IMR-90 (cell line): ENCODE results near the gene METAP2. TPM values are rescaled to one million over a fixed set of nuclear protein-coding genes. Genes with fewer than 3 reads are reported as not detected.
A peak's percentile ranks its signal among the peaks of the same experiment; 100 is the strongest.

ENCODE experiments used
- ATAC-seq: fragments of 200-7000 bp; cut with Tn5 transposase; 2 replicates; pipeline ENCODE4 v1.9.1; 2020; ENCODE audit warnings: low read depth, mild to moderate bottlenecking, moderate library complexity
- BruUV-seq: library from RNA; stranded (reverse); fragments of 400-500 nt; replicated peaks from 2 replicates; lab custom pipeline; 2021; lab: Mats Ljungman, UMichigan
- CTCF ChIA-PET: fragments of 300-600 bp; formaldehyde crosslinking; extraction: SDS; loops from one replicate; lab custom pipeline; 2021; ENCODE audit warnings: antibody characterized with exemption; lab: Yijun Ruan, JAX
- POLR2A ChIA-PET: fragments of 300-600 bp; sonication (Branson Sonifier 250); formaldehyde crosslinking; loops from one replicate; lab custom pipeline; 2022; ENCODE audit warnings: antibody characterized with exemption; ENCODE audit not compliant: unreplicated experiment; lab: Charles Lee
- DNase-seq: peaks from one replicate; pipeline ENCODE4 v3.0.0; 2013
- H2AFZ ChIP-seq: replicated peaks from 2 replicates; pipeline ENCODE3; 2013; ENCODE audit warnings: low read length, mild to moderate bottlenecking; ENCODE audit not compliant: poor library complexity
- H2AK5ac ChIP-seq: 2 replicates; pipeline ENCODE4 v1.6.1; 2013; ENCODE audit warnings: low read depth, low read length, inconsistent platforms
- H2AK9ac ChIP-seq: replicated peaks from 2 replicates; pipeline ENCODE3; 2013; ENCODE audit warnings: mild to moderate bottlenecking, low read depth, low read length, moderate library complexity; ENCODE audit not compliant: poor library complexity
- H2BK120ac ChIP-seq: 2 replicates; pipeline ENCODE4 v1.6.1; 2013; ENCODE audit warnings: low read depth, low read length, inconsistent platforms
- H2BK15ac ChIP-seq: 3 replicates; pipeline ENCODE4 v1.6.1; 2013; ENCODE audit warnings: low read depth, low read length, inconsistent platforms
- H2BK20ac ChIP-seq: 2 replicates; pipeline ENCODE4 v1.6.1; 2013; ENCODE audit warnings: low read depth, mild to moderate bottlenecking, inconsistent platforms, low read length, moderate library complexity
- H2BK5ac ChIP-seq: 2 replicates; pipeline ENCODE4 v1.6.1; 2013; ENCODE audit warnings: mild to moderate bottlenecking, low read depth, low read length, inconsistent platforms; ENCODE audit not compliant: poor library complexity, severe bottlenecking
- H3K14ac ChIP-seq: replicated peaks from 2 replicates; pipeline ENCODE4 v1.6.1; 2013; ENCODE audit warnings: low read depth, low read length, inconsistent platforms
- H3K18ac ChIP-seq: 2 replicates; pipeline ENCODE4 v1.6.1; 2013; ENCODE audit warnings: low read depth, low read length, control low read depth
- H3K23ac ChIP-seq: 2 replicates; pipeline ENCODE4 v1.6.1; 2013; ENCODE audit warnings: low read depth, low read length, inconsistent platforms
- H3K27ac ChIP-seq: 2 replicates; pipeline ENCODE4 v1.5.1; 2013; ENCODE audit warnings: mild to moderate bottlenecking, control low read depth, low read length; ENCODE audit not compliant: insufficient read depth
- H3K27me3 ChIP-seq: 2 replicates; pipeline ENCODE4 v1.6.1; 2013; ENCODE audit warnings: low read length; ENCODE audit not compliant: control insufficient read depth, insufficient read depth
- H3K36me3 ChIP-seq: 2 replicates; pipeline ENCODE4 v1.6.1; 2013; ENCODE audit warnings: low read length, mixed read lengths; ENCODE audit not compliant: control insufficient read depth, insufficient read depth
- H3K4ac ChIP-seq: 2 replicates; pipeline ENCODE4 v1.6.1; 2013; ENCODE audit warnings: low read depth, low read length, inconsistent platforms
- H3K4me1 ChIP-seq: 2 replicates; pipeline ENCODE4 v1.6.1; 2013; ENCODE audit warnings: low read length, mixed read lengths; ENCODE audit not compliant: control insufficient read depth, insufficient read depth
- H3K4me2 ChIP-seq: 2 replicates; pipeline ENCODE4 v1.6.1; 2013; ENCODE audit warnings: low read depth, mild to moderate bottlenecking, control low read depth, low read length, moderate library complexity
- H3K4me3 ChIP-seq: 2 replicates; pipeline ENCODE4 v1.5.1; 2013; ENCODE audit warnings: low read depth, mild to moderate bottlenecking, control low read depth, low read length, moderate library complexity; ENCODE audit not compliant: insufficient read depth
- H3K56ac ChIP-seq: 2 replicates; pipeline ENCODE4 v1.6.1; 2013; ENCODE audit warnings: low read length, inconsistent platforms; ENCODE audit not compliant: insufficient read depth; ENCODE audit errors: extremely low read depth
- H3K79me1 ChIP-seq, 2 experiments: 2 replicates each; pipeline ENCODE4 v1.6.1; 2013; ENCODE audit warnings: low read length in 2 of 2, inconsistent platforms in 1 of 2, low read depth in 1 of 2
- H3K9ac ChIP-seq: 2 replicates; pipeline ENCODE4 v1.6.1; 2013; ENCODE audit warnings: low read depth, low read length, control low read depth
- H3K9me1 ChIP-seq: 2 replicates; pipeline ENCODE4 v1.6.1; 2013; ENCODE audit warnings: low read length, inconsistent platforms; ENCODE audit not compliant: insufficient read depth
- H3K9me3 ChIP-seq: 2 replicates; pipeline ENCODE4 v1.6.1; 2013; ENCODE audit warnings: low read length; ENCODE audit not compliant: control insufficient read depth, insufficient read depth
- H4K20me1 ChIP-seq: 2 replicates; pipeline ENCODE4 v1.6.1; 2013; ENCODE audit warnings: low read length, inconsistent platforms; ENCODE audit not compliant: insufficient read depth
- H4K5ac ChIP-seq: 2 replicates; pipeline ENCODE4 v1.6.1; 2013; ENCODE audit warnings: mild to moderate bottlenecking, low read depth, low read length, control low read depth
- H4K8ac ChIP-seq, 2 experiments: 2 replicates each; pipeline ENCODE4 v1.6.1; 2013; ENCODE audit warnings: low read depth in 2 of 2, low read length in 2 of 2, control low read depth in 1 of 2, inconsistent platforms in 1 of 2
- H4K91ac ChIP-seq: 2 replicates; pipeline ENCODE4 v1.6.1; 2013; ENCODE audit warnings: low read depth, low read length, inconsistent platforms; ENCODE audit not compliant: insufficient read depth
- CEBPB ChIP-seq: IDR thresholded peaks from 2 replicates; pipeline ENCODE4 v1.6.1; 2012; ENCODE audit warnings: low read depth, low read length, improper control_type of control experiment
- CHD1 ChIP-seq: IDR thresholded peaks from 2 replicates; pipeline ENCODE4 v1.6.1; 2012; ENCODE audit warnings: low read depth, low read length, improper control_type of control experiment
- WGBS, 2 experiments: methylation state at CpG; one replicate each; pipeline versions ENCODE4 v1.1.5 to v1.1.7; 2013; ENCODE audit warnings: missing lambda C conversion rate in 2 of 2; ENCODE audit not compliant: insufficient read length in 1 of 2; ENCODE audit errors: extremely low coverage in 2 of 2; 5-methylcytosine and 5-hydroxymethylcytosine counted together
- dilution Hi-C: fragments of 300-500 bp; cut with HindIII; formaldehyde crosslinking; loops from one replicate; pipeline ENCODE4 v1.14.3; 2018; ENCODE audit warnings: low sequenced_read_pairs; ENCODE audit not compliant: unreplicated experiment
- in situ Hi-C: fragments of 300-500 bp; cut with MboI; formaldehyde crosslinking; loops from 3 replicates; pipeline ENCODE4 v1.14.3; 2019; ENCODE audit warnings: low sequenced_read_pairs, inconsistent platforms, mixed read lengths
- intact Hi-C: fragments of 100-400 bp; cut with micrococcal nuclease; formaldehyde crosslinking; loops from 2 replicates; pipeline ENCODE4 v1.10.0; 2022
- polyA plus RNA-seq, 3 experiments: library from polyadenylated mRNA; depleted of rRNA; stranded (reverse); fragments of >200 nt; gene quantifications; 2 replicates each; pipeline ENCODE4 v1.2.3, GENCODE V29; 2012; ENCODE audit warnings: low replicate concordance in 1 of 3
- total RNA-seq: library from RNA; depleted of rRNA; stranded (reverse); fragments of >200 nt; gene quantifications from 2 replicates; pipeline ENCODE4 v1.2.3, GENCODE V29; 2012

Gene METAP2
- total and polyA plus RNA-seq, 2 of the 4 experiments (the other 2 are of a cell fraction), result 62.5 to 72.9 TPM

- peak overlapping the region; percentile 28; the same call in 1 of the 2 replicates for H2BK20ac ChIP-seq
- H3K4ac ChIP-seq, result peak overlapping the region; percentile 47; the same call in 1 of the 2 replicates
- H4K5ac ChIP-seq, result peak overlapping the region; percentile 81
- no peaks in the 10 kb centered on the region for H3K27me3 ChIP-seq
- H3K18ac ChIP-seq, result peak overlapping the region; percentile 92
- TF ChIP-seq CHD1 (no peak), CEBPB (no peak)
- peak overlapping the region; percentile 29 for H2AK9ac ChIP-seq
- no peaks in the 10 kb centered on the region for H3K9me3 ChIP-seq
- H4K91ac ChIP-seq, result peak overlapping the region; percentile 14; the same call in 1 of the 2 replicates
- H3K56ac ChIP-seq, result no peak overlapping the region
- H3K27ac ChIP-seq, result peak overlapping the region; percentile 55; the same call in 1 of the 2 replicates
- H2BK120ac ChIP-seq, result no peak overlapping the region
- H3K9me1 ChIP-seq, result peaks cover 7% of the 10 kb centered on the region
- dilution Hi-C loops, result no loop called here
- no peak overlapping the region for H3K9ac ChIP-seq
- peak overlapping the region; percentile 35; the same call in 1 of the 2 replicates for H3K23ac ChIP-seq
- peak overlapping the region; percentile 35 for H2BK5ac ChIP-seq
- peak; percentile 53 for DNase-seq
- BruUV-seq, result no TSS peak
- peaks cover 5% of the 10 kb centered on the region; the same call in 1 of the 2 replicates for H4K20me1 ChIP-seq
- no peak for ATAC-seq
- H2AFZ ChIP-seq, result no peak overlapping the region
- H3K4me1 ChIP-seq, result peaks cover 15% of the 10 kb centered on the region
- H3K36me3 ChIP-seq, result peaks cover 12% of the 10 kb centered on the region; the same call in 1 of the 2 replicates
- H4K8ac ChIP-seq, result no peak overlapping the region; a peak in 2 of 4 replicates
- peaks cover 17 to 31% of the 10 kb centered on the region in 2 experiments for H3K79me1 ChIP-seq
- peak overlapping the region; percentile 49; the same call in 1 of the 2 replicates for H3K14ac ChIP-seq
- ChIA-PET CTCF (interaction anchor here (0.5 to 1.0 kb wide), 2 partner anchors 42 to 278 kb away, joined by 3 read pairs; no protein-coding TSS in a partner anchor), POLR2A (no interaction called here)
- peak overlapping the region; percentile 68; the same call in 1 of the 2 replicates for H2AK5ac ChIP-seq
- 0 out of 3 replicates have a peak overlapping the region, but pooled peaks have one; percentile 39 for H2BK15ac ChIP-seq
- in situ Hi-C loops, result no loop called here
- intact Hi-C loops, result loop anchor here (5.0 kb wide), 1 partner anchor 366 kb away; no protein-coding TSS in a partner anchor
- H3K4me3 ChIP-seq, result no peak overlapping the region
- no peak overlapping the region for H3K4me2 ChIP-seq
- no CpG with 5 or more reads among the region's 5 CpGs for WGBS, 2 experiments
Observed at GRCh38 chr12:95532851-95533250, 58.9 kb downstream of the METAP2 start.
